GM20431 (cell line): ENCODE results near the gene C18orf63.

Experiments
- in situ Hi-C: fragments of 300-500 bp; cut with MseI, MboI; formaldehyde crosslinking; loops from one replicate; pipeline ENCODE4 v1.15.0; 2020; ENCODE audit warnings: low sequenced_read_pairs; ENCODE audit not compliant: unreplicated experiment

The C18orf63 gene

DNA sequence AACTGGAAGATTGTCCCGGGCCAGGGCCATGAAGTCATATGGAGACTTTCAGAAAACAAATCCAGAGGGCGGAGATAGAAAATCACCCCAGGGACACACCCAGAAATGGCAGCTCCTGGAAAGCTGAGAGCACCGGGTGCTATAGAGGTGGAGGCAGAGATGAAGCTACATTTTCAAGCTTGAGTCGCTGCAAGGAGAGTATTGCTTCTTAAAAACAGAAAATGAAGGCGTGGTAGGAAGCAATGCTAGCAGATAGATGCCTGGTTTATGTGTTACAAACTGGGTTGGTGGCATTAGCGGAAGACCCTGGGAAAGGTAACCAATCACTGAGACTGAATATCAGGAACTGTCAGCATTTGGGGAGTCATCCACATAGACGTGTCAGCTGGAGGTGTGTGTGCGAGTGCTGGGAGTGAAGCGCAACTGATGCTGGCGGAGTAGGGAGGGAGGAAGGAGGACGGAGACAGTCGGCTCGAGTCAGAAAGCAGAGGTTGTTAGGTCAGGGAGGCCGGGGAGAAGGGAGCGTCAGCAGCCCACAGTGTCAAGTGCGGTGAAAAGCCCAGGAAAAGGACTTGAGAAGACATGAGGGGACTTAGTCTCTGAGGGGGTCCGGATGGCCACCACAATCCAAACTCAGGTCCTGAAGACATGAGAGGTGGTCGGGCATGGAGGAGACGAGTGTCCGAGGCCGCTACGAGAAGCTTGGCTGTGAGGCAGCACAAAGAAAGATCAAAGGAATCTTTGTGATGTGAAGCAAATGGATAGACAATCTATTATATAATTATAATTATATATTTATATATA, 45.4 kb downstream of the C18orf63 start:
- in situ Hi-C loops, result no loop called here

GRCh38 chr18:74367905-74368304, 52.3 kb downstream of the C18orf63 start:
- in situ Hi-C loops, result no loop called here

- in situ Hi-C loops, result no loop called here
These were observed 53.5 kb downstream of the C18orf63 start for GRCh38 chr18:74368901-74369705.

GRCh38 chr18:74370115-74370514, 54.5 kb downstream of the C18orf63 start:
- in situ Hi-C loops, result no loop called here

- in situ Hi-C loops, result no loop called here
These were observed 57.8 kb downstream of the C18orf63 start for GRCh38 chr18:74373428-74373827.

DNA sequence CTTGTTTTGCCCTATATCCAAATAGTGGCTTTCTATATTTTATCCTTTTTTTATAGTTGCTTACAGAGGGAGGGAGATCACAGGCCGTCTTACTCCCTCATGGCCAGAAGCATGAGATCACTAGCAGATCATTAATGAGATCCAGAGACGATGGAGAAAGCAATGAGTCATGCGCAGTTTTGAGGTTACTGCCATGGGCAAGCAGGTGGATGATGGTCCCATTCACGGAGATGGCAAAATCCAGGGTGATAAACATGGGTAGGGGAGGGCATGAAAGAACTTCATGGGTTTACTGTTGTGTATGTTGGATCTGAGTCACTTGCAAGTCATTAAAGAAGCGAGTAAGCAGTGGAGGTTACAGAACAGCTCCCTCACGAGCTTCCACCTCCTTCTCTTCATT, 60.4 kb downstream of the C18orf63 start:
- in situ Hi-C loops, result no loop called here

- in situ Hi-C loops, result no loop called here
These were observed 60.9 kb downstream of the C18orf63 start for GRCh38 chr18:74376523-74376922.

- in situ Hi-C loops, result no loop called here
These were observed 62.1 kb downstream of the C18orf63 start for GRCh38 chr18:74377776-74378175.

DNA sequence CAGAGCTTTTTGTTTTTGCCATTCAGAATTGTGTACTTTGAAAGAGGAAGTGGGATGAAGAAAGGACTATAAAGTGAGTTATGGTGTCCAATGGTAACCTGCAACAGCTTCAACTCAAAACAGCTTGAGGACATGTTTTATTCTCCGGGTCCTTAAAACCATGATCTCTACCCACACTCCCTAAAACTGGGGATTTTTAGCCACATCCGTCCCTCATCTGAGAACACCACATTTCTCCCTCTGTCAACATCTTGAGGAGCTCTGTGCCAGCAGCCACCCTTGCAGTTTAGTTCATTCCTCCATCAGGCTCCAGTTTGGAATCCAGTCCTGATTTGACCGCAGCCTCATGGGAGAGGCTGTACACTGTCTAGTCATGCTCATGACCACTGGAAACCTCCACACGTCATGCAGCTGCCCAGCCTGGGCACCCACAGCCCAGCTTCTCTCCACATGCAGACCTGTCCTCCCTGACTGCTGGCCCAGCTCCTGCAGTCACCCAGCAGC, 62.6 kb downstream of the C18orf63 start:
- in situ Hi-C loops, result no loop called here

DNA sequence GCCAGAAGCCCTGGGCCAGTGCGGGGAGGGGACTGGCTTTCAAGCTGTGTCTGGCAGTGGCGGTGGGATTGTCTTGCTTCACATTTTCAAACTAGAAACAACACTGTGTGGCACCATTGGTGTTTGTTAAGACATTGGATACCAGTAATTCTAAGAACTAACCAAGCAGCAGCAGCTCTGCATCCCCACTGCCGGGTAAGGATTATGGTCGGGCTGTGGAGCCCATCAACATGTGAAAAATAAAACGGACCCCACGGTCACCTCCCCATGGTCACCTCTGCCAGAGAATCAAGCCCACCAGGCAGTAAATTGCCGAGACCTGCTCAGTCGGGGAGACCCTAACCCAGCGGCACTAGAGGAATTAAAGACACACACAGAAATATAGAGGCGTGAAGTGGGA, 65.3 kb downstream of the C18orf63 start:
- in situ Hi-C loops, result no loop called here

- in situ Hi-C loops, result no loop called here
These were observed 66.1 kb downstream of the C18orf63 start for GRCh38 chr18:74381621-74382295.

- in situ Hi-C loops, result no loop called here
These were observed 66.9 kb downstream of the C18orf63 start for GRCh38 chr18:74382481-74383017.

GRCh38 chr18:74387383-74387782, 71.7 kb downstream of the C18orf63 start:
- in situ Hi-C loops, result no loop called here

DNA sequence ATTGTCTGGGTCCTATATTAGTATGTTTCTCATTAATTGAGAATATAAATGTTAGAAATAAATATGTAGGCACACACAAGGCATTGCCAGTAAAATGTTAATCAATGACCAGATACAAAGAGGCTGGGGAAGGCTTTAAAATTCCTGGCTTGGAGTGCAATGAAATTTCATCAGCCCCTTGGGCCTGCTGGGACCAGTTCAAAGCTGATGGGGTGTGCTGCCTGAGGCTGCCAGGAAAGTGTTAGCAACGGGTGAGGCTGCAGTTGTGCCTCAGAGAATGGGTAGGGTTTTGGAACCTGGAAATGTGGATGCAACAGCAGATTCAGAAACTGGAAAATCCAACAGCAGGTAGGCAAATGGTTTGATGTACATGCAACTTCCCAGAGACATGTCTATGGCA, 72.6 kb downstream of the C18orf63 start:
- in situ Hi-C loops, result no loop called here

DNA sequence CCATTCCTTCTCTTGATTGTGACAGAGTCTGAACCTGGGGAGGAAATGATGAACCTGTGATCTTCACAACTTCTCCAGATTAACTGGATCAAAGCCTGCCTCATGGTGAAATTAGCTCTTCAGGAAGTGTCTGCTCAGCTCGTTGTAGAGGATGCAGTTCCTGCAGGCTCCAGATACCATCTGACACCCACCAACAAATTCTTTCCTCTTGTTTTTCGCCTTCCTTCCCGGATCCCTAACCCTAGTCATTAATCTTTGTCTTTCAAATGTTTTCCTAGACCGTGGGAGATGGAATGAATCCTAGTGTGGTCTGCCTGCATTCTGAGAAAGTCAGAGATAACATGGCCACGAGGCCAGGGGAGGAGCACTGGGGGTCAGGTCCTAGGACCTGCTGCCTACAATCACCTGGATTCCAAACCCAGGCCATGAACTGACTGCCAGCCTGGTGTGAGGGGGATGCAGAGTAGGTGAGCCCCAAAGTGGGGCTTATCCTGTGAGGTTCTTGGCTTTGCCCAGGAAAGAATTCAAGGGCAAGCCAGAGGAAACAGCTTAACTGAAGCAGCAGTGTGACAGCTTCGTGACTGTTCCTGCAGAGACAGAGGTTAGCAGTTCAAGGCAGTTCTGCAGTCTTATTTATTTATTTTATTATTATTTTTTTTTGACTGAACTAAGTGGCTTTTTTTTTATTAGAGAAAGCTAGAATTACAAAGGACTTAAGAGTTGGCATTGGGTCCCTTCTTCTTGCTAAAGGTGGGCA, 73.7 kb downstream of the C18orf63 start:
- in situ Hi-C loops, result no loop called here

GRCh38 chr18:74389991-74390390, 74.4 kb downstream of the C18orf63 start:
- in situ Hi-C loops, result no loop called here

DNA sequence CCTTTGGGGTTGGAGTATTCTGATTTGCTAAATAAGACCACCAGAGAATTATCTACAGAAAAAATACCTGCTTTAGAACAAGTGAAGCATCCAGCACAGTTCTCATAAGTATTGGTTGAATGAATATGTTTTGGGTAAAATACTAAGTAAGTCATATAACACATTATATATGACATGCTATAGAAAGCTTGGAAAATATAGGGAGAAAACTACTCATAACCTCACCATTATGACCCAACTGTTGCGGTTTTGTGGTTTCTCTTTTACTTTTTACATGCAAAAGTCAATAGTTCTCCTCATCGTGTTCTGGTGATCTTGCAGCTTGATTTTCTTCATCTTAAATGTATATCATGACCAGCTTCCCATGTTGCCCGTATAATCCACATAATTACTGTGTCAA, 75.3 kb downstream of the C18orf63 start:
- in situ Hi-C loops, result no loop called here

DNA sequence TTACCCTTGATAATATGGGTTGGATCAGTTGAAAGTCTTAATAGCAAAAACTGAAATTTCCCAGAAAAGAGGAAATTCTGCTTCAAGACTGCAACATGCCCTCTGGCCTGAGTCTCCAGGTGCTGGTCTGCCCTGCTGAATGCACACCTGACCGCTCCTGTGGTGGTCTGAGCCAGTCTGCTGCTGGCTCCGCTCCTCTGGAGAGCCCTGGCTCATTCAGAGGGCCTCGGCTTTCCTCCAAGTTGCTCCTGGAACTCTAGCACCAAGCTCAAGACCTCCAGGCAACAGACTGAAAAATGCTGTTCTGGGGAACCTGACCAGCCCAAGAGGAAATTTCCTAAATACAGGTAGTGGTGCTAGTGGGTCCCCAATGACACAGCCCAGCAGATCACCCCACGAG, 76.7 kb downstream of the C18orf63 start:
- in situ Hi-C loops, result no loop called here

GRCh38 chr18:74395006-74395405, 79.4 kb downstream of the C18orf63 start:
- in situ Hi-C loops, result no loop called here
